Measurements from ENCODE around the gene STIP1.

STIP1 gene

GRCh38 chr11:64238076-64238475 lies 52.1 kb downstream of the STIP1 start:
- no peak overlapping the region for H3K9ac ChIP-seq (ENCODE audit: low read depth, low read length)

GRCh38 chr11:64238999-64239398 lies 53.0 kb downstream of the STIP1 start:
- Histone ChIP-seq H3K4me3 (ENCODE audit: low read depth in 1 of 2, low read length in 2 of 2) (no peak overlapping the region), H4K20me1 (ENCODE audit: insufficient read depth, low read length) (peaks cover 30% of the 10 kb centered on the region), H3K9ac (ENCODE audit: low read depth, low read length) (0 out of 2 replicates have a peak overlapping the region, but pooled peaks have one; percentile 5), H3K27me3 (ENCODE audit: insufficient read depth, low read length, poor library complexity) (no peaks in the 10 kb centered on the region), H2AFZ (ENCODE audit: low read depth, low read length) (no peak overlapping the region), H3K4me2 (ENCODE audit: insufficient read depth, low read length) (no peak overlapping the region), H3K27ac (ENCODE audit: low read length) (no peak overlapping the region), H3K79me2 (ENCODE audit: insufficient read depth, low read length) (peaks cover 41% of the 10 kb centered on the region), H3K4me1 (ENCODE audit: insufficient read depth, low read length) (peaks cover 55% of the 10 kb centered on the region), H3K36me3 (ENCODE audit: insufficient read depth, low read length) (peaks cover 54% of the 10 kb centered on the region), H3K9me3 (ENCODE audit: insufficient read depth, low read length, severe bottlenecking) (no peaks in the 10 kb centered on the region)
- DNase-seq: no peak
- TF ChIP-seq CTCF (IDR thresholded peaks at IDR 0.05; ENCODE audit: borderline replicate concordance, extremely low read depth, low read length, poor library complexity, severe bottlenecking) (no peak), EZH2 (IDR thresholded peaks at IDR 0.05; ENCODE audit: borderline replicate concordance, low read depth, low read length, severe bottlenecking) (no peak)
- no peak for ATAC-seq (ENCODE audit: insufficient read depth, low read depth)

More at GRCh38 chr11:64238076-64238475, 52.1 kb downstream of the STIP1 start:
- peaks cover 22% of the 10 kb centered on the region for H4K20me1 ChIP-seq (ENCODE audit: insufficient read depth, low read length)
- no peak overlapping the region for H3K4me3 ChIP-seq (ENCODE audit: low read depth in 1 of 2, low read length in 2 of 2)
- H3K4me2 ChIP-seq (ENCODE audit: insufficient read depth, low read length): no peak overlapping the region
- TF ChIP-seq CTCF (IDR thresholded peaks at IDR 0.05; ENCODE audit: borderline replicate concordance, extremely low read depth, low read length, poor library complexity, severe bottlenecking): no peak
- H3K27me3 ChIP-seq (ENCODE audit: insufficient read depth, low read length, poor library complexity): no peaks in the 10 kb centered on the region
- H3K27ac ChIP-seq (ENCODE audit: low read length): no peak overlapping the region; the same call in 1 of the 2 replicates
- H3K9me3 ChIP-seq (ENCODE audit: insufficient read depth, low read length, severe bottlenecking): no peaks in the 10 kb centered on the region
- H3K36me3 ChIP-seq (ENCODE audit: insufficient read depth, low read length): peaks cover 45% of the 10 kb centered on the region
- ATAC-seq (ENCODE audit: insufficient read depth, low read depth) (no peak), DNase-seq (no peak)
- peaks cover 33% of the 10 kb centered on the region for H3K79me2 ChIP-seq (ENCODE audit: insufficient read depth, low read length)
- no peak overlapping the region for H2AFZ ChIP-seq (ENCODE audit: low read depth, low read length)
- H3K4me1 ChIP-seq (ENCODE audit: insufficient read depth, low read length): peaks cover 53% of the 10 kb centered on the region

GRCh38 chr11:64239662-64240434 lies 53.9 kb downstream of the STIP1 start:
- Histone ChIP-seq H2AFZ (ENCODE audit: low read depth, low read length) (peak overlapping the region; percentile 78), H3K9ac (ENCODE audit: low read depth, low read length) (peak overlapping the region; percentile 67), H3K27ac (ENCODE audit: low read length) (peak overlapping the region; percentile 87), H4K20me1 (ENCODE audit: insufficient read depth, low read length) (peaks cover 35% of the 10 kb centered on the region), H3K36me3 (ENCODE audit: insufficient read depth, low read length) (peaks cover 62% of the 10 kb centered on the region), H3K4me1 (ENCODE audit: insufficient read depth, low read length) (peaks cover 60% of the 10 kb centered on the region), H3K27me3 (ENCODE audit: insufficient read depth, low read length, poor library complexity) (no peaks in the 10 kb centered on the region), H3K9me3 (ENCODE audit: insufficient read depth, low read length, severe bottlenecking) (no peaks in the 10 kb centered on the region), H3K79me2 (ENCODE audit: insufficient read depth, low read length) (peaks cover 45% of the 10 kb centered on the region), H3K4me3 (ENCODE audit: low read depth in 1 of 2, low read length in 2 of 2) (peak overlapping the region; percentile 20 to 65; a peak in 3 of 4 replicates), H3K4me2 (ENCODE audit: insufficient read depth, low read length) (peak overlapping the region; percentile 93)
- no peak for TF ChIP-seq EZH2 (IDR thresholded peaks at IDR 0.05; ENCODE audit: borderline replicate concordance, low read depth, low read length, severe bottlenecking)
- TF ChIP-seq CTCF (IDR thresholded peaks at IDR 0.05; ENCODE audit: borderline replicate concordance, extremely low read depth, low read length, poor library complexity, severe bottlenecking): no peak
- DNase-seq (no peak), ATAC-seq (ENCODE audit: insufficient read depth, low read depth) (no peak)

Data from DND-41 (cell line).